K562 (cell line): ENCODE measurements around the gene ITSN1. TPM values are rescaled to one million over a fixed set of nuclear protein-coding genes. Genes with fewer than 3 reads are reported as not detected.

Experiments used
- KLF10 ChIP-seq: fragments of 250-450 bp; sonication (Bioruptor Pico); IDR thresholded peaks from 2 replicates; pipeline ENCODE4 v1.6.1; 2021; ENCODE audit warnings: matching md5 sums
- ZC3H8 ChIP-seq: fragments of 450-650 bp; IDR thresholded peaks from 2 replicates; pipeline ENCODE4 v1.6.1; 2017
- ZNF318 ChIP-seq, 2 experiments: fragments of 450-650 bp; IDR thresholded peaks; 2 replicates each; pipeline ENCODE4 v1.6.1; 2016; ENCODE audit warnings: mild to moderate bottlenecking in 2 of 2, borderline replicate concordance in 1 of 2, low read depth in 1 of 2, moderate library complexity in 1 of 2
- ZNF77 ChIP-seq: fragments of 250-450 bp; sonication (Bioruptor Pico); IDR thresholded peaks from 2 replicates; pipeline ENCODE4 v1.5.0; 2020
- polyA plus RNA-seq, 8 experiments: library from polyadenylated mRNA; depleted of rRNA in 4 of 8; stranded (reverse) in 5 of 8; unstranded in 3 of 8; fragments of >200 nt; fragmentation: Nextera tagmentation in 2 of 8; fragmentation: Illumina TruSeq in 1 of 8; extraction: Ambion mirVana in 2 of 8; extraction: Trizol in 1 of 8; gene quantifications; 2 replicates each; pipeline versions ENCODE4 v1.2.1 to v1.2.3, GENCODE V29; 2011 to 2014; ENCODE audit warnings: inconsistent platforms in 1 of 8, missing spikeins in 1 of 8
- total RNA-seq, 7 experiments: library from RNA; depleted of rRNA in 6 of 7; stranded (reverse); fragments of >200 nt in 6 of 7; fragmentation: Illumina TruSeq in 2 of 7; extraction: Trizol in 2 of 7; gene quantifications; 2 replicates each; pipeline versions ENCODE4 v1.2.1 to v1.2.3, GENCODE V29; 2011 to 2021; ENCODE audit warnings: low replicate concordance in 1 of 7

ITSN1 gene
- total and polyA plus RNA-seq, 9 of the 15 experiments (the other 6 are each of a cell fraction or from before 2014, with no cell fraction given), result 1.1 to 12.6 (median 4.8) TPM

DNA sequence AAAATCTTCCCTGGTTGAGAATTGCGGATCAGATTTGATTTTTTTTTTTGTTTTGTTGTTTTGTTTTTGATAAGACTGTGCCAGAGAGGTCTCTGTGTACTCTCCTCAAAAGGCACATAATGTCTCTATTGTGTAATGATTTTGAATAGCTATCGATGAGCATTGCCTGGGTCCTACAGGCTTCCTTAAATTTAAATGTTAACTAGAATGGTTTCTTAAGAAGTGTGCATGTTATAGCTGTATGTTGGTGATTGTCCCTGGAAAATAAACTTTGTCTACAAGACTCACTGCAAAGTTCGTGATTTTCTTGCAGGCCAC lies 121.2 kb downstream of the ITSN1 start (continued):
- TF ChIP-seq ZNF318 (IDR thresholded peaks at IDR 0.05; ENCODE audit: borderline replicate concordance in 1 of 2, low read depth in 1 of 2) (no peak), ZC3H8 (no peak), KLF10 (CRISPR knock-in tag) (no peak), ZNF77 (CRISPR knock-in tag) (no peak)
